Fibroblast of mammary gland (primary cell): ENCODE data around the gene UQCRC2.
"Not testable (repeated sequence)": the region's sequence is repeated elsewhere in the genome, so short reads cannot be mapped to it uniquely, and the experiment has no call there.

ENCODE experiments used
- DNase-seq: peaks from one replicate; pipeline ENCODE4 v3.0.0-alpha.2; 2010; ENCODE audit warnings: low read depth
- H3K4me3 ChIP-seq: 2 replicates; pipeline ENCODE4 v1.5.1; 2011; ENCODE audit warnings: low read depth, mild to moderate bottlenecking, low read length, moderate library complexity; ENCODE audit not compliant: control insufficient read depth
- CTCF ChIP-seq: conservative IDR thresholded peaks from 2 replicates; pipeline ENCODE4 v1.5.1; 2011; ENCODE audit warnings: low read depth, low read length, inconsistent platforms; ENCODE audit not compliant: control insufficient read depth, insufficient read depth

UQCRC2 gene

GRCh38 chr16:21991621-21992020, 38.5 kb downstream of the UQCRC2 start:
- TF ChIP-seq CTCF: no peak

GRCh38 chr16:21994856-21995465, 41.8 kb downstream of the UQCRC2 start:
- no peak for TF ChIP-seq CTCF
- DNase-seq: no peak
- H3K4me3 ChIP-seq: no peak overlapping the region

More at GRCh38 chr16:21991621-21992020, 38.5 kb downstream of the UQCRC2 start:
- no peak overlapping the region for H3K4me3 ChIP-seq
- DNase-seq: no peak

GRCh38 chr16:21996923-21997696, 43.9 kb downstream of the UQCRC2 start:
- no peak for DNase-seq
- no peak overlapping the region for H3K4me3 ChIP-seq
- TF ChIP-seq CTCF: no peak

- no peak for TF ChIP-seq CTCF
- DNase-seq: no peak
- no peak overlapping the region for H3K4me3 ChIP-seq
Measured at GRCh38 chr16:21997697-21998480, 44.7 kb downstream of the UQCRC2 start.

GRCh38 chr16:22001591-22001990, 48.4 kb downstream of the UQCRC2 start:
- TF ChIP-seq CTCF: no peak
- peak; percentile 80 for DNase-seq
- H3K4me3 ChIP-seq: no peak overlapping the region

DNA sequence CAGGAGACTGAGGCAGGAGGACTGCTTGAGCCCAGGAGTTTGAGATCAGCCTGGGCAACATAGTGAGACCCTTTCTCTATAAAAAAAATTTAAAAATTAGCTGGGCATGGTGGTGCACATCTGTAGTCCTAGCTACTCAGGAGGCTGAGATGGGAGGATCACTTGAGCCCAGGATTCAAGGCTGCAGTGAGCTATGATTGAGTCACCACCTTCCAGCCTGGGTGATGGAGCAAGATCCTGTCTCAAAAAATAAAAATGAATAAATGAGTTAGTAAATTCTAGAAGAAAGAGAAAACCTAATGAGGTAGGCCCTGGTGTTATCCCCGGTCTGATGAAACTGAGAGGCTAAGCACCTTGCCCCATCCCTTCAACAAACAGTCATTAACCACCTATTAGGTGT, 48.9 kb downstream of the UQCRC2 start:
- peak; percentile 36 for DNase-seq
- not testable (repeated sequence) for H3K4me3 ChIP-seq

GRCh38 chr16:22003195-22003594, 50.0 kb downstream of the UQCRC2 start:
- H3K4me3 ChIP-seq: no peak overlapping the region
- no peak for TF ChIP-seq CTCF
- no peak for DNase-seq
